UCSD-AML1 (cell line): Measurements from ENCODE around the gene PANX2.
"Not testable (repeated sequence)": the region's sequence is repeated elsewhere in the genome, so short reads cannot be mapped to it uniquely, and the experiment has no call there.

Source experiments
- DNase-seq: peaks from one replicate; lab custom pipeline; 2025; ENCODE audit not compliant: unreplicated experiment; lab: John Stamatoyannopoulos, UW

Gene PANX2

GRCh38 chr22:50147258-50148165, 23.0 kb upstream of the PANX2 start:
- not testable (repeated sequence) for DNase-seq

- DNase-seq, result no peak
Measured at GRCh38 chr22:50148166-50148500, 22.4 kb upstream of the PANX2 start.

GRCh38 chr22:50148991-50149721, 21.4 kb upstream of the PANX2 start:
- peak; percentile 74 for DNase-seq

- DNase-seq, result no peak
Measured at GRCh38 chr22:50150161-50151129, 20.1 kb upstream of the PANX2 start.

GRCh38 chr22:50151571-50152537, 18.7 kb upstream of the PANX2 start:
- no peak for DNase-seq

DNA sequence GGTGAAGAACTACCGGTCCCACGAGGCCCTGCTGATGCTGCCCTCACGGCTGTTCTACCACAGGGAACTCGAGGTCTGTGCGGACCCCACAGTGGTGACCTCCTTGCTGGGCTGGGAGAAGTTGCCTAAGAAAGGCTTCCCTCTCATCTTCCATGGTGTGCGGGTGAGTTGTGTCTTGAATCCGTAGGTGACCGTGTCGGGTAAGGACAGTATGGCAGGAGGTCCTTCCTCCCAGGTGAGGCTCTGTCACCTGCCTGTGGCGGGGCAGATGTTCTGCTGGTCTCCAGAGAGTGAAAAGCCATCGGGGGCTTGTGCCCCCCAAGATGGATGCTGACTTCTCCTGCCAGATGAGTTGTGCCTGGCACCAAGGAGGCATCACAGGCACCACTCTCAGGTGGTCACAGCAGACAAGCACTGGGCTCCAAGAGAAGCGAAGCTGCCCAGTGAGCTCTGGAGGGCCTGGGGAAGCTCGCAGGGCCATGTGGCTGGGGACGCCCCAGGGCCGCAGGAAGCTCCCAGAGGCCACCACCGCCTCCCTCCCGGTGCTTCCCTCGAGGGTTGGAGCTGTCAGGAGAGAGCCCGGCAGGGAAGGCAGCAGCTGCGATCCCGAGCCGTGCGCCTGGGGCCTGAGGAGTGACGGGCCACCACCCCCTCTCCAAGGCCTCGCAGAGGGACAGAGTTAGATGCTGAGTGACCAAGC, 17.3 kb upstream of the PANX2 start:
- no peak for DNase-seq

GRCh38 chr22:50153756-50154140, 16.8 kb upstream of the PANX2 start:
- no peak for DNase-seq

DNA sequence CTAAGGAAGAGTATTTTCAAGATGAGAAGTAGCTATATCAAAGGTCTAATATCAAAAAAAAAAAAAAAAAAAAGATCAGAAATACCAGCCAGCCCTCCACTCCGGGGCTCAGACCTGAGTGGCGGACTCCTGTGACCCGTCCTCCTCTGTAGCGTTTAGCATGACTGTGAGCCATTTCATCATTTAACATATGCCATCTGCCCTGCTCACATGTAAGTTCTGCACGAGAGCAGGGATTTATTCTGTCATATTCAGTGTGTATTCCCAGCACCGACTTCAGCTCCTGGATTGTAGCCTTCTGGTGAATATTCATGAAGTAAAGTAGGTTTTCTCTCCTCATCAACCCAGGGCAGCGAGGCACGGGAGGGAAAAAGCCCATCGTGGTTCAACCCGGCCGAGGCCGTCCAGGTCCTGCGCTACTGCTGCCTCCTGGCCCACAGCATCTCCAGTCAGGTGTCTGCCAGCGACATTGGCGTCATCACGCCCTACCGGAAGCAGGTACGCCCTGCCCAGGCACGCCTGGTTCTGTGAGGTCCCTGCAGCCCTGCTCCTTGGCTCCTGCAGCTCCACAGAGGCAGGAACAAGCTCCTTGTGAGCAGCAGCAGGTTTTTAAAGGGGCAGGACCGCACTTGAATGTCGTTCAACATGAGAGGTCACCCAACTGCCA, 12.7 kb upstream of the PANX2 start:
- DNase-seq, result no peak

DNA sequence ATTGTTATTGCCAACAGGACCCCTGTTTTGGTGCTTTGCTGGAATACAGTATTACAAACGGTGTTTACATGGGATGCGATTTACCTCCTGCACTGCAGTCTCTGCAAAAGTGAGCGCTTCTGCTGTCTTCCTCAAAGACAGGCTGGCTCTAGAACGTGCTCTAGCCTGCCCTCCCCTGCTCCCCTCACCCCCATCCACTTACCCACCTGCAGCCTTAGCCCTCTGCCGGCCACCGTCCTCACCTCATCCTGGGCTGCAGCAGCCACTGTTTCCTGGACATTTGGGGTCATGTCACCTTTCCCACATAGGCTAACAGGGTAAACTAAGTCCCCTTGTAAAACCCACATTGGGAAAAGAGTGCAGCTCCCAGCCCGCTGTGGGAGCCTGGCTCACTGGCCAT, 9.6 kb upstream of the PANX2 start:
- no peak for DNase-seq

- DNase-seq, result no peak
Measured at GRCh38 chr22:50161508-50162390, 8.8 kb upstream of the PANX2 start.

DNA sequence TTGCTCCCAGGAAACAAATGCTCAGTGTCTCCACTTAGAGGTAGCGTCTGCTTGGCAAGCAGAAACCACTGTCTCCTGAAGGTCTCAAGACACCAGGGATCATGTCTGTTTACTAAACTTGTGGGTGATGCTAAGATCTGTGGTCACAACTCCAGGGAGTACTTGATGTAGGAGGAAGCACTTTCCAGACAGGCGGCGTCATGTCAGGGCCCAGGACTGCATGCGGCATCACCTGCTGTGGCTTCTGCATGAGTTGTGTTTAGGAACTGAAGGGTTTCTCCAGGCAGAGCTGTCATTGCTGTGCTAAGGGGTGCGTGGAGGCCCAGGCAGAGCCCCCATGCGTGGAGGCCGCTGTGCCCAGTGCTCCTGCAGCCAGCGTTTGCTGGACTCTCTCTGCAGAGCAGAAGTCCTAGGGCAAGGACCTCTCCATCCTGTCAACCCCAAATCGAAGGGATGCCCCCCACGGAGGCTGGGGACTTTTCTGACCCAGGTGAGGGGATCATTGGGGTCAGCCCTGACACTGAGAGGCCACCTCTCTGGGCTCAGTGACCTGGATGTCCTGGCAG, 8.1 kb upstream of the PANX2 start:
- no peak for DNase-seq

GRCh38 chr22:50165436-50166123, 5.0 kb upstream of the PANX2 start:
- DNase-seq, result no peak

GRCh38 chr22:50167689-50168489, 2.6 kb upstream of the PANX2 start:
- DNase-seq, result no peak

GRCh38 chr22:50168490-50169180, 1.9 kb upstream of the PANX2 start:
- not testable (repeated sequence) for DNase-seq

DNA sequence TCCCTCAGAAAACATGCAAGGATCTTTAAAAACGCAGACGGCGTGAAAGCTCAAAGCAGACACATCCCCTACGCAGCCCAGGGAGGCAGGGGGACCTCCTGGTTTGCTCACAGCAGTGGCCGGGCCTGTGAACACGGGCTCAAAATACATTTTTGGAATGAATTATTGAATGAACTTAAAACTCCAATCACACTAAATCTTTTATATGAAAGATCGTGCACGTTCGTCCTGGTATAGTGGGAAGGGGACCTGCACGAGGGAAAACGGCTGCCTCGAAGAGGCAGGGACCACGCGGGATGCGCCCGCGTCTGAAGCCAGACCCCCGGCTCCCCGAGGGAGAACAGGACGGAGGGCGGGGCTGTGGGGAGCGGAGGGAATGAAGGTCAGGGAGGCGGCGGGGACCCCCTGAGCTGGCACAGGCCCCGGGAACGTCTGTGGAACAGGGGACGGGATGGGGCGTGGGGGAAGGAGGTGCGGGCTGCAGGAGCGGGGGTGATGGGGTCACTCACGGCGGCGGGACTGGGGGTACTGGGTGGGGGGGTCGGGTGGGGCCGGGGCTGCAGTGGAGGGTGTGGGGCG, 1.3 kb upstream of the PANX2 start:
- no peak for DNase-seq
